Measurements from ENCODE around the gene MTG2.

Gene MTG2

GRCh38 chr20:62233684-62234083 lies 50.9 kb downstream of the MTG2 start:
- Histone ChIP-seq H3K4me1 (ENCODE audit: control insufficient read depth, insufficient read depth, low read depth, low read length) (peaks cover 3% of the 10 kb centered on the region), H3K27me3 (ENCODE audit: control insufficient read depth in 1 of 2, insufficient read depth in 1 of 2, low read length in 2 of 2) (peaks cover 14 to 67% of the 10 kb centered on the region in 2 experiments), H2AK5ac (ENCODE audit: low read length, severe bottlenecking) (no peak overlapping the region), H3K9ac (ENCODE audit: low read length) (no peak overlapping the region), H3K9me3 (ENCODE audit: control insufficient read depth, low read length) (peaks cover 7% of the 10 kb centered on the region), H2BK5ac (ENCODE audit: low read depth, low read length, poor library complexity, severe bottlenecking) (no peak overlapping the region), H3K4ac (ENCODE audit: low read depth in 1 of 2, low read length in 2 of 2) (no peak overlapping the region), H3K27ac (ENCODE audit: low read length, poor library complexity, severe bottlenecking) (no peak overlapping the region), H4K8ac (ENCODE audit: low read length) (no peak overlapping the region), H3K36me3 (ENCODE audit: control insufficient read depth in 1 of 2, insufficient read depth in 2 of 2, low read depth in 1 of 2, low read length in 2 of 2) (no peaks in the 10 kb centered on the region), H3K4me3 (ENCODE audit: insufficient read depth in 1 of 2, low read depth in 1 of 2, low read length in 2 of 2) (no peak overlapping the region), H2BK120ac (ENCODE audit: low read depth, low read length) (no peak overlapping the region), H4K91ac (ENCODE audit: low read length) (no peak overlapping the region), H3K79me1 (replicated peaks; ENCODE audit: low read length, poor library complexity, severe bottlenecking) (no peaks in the 10 kb centered on the region), H2BK15ac (ENCODE audit: low read depth, poor library complexity, severe bottlenecking) (no peak overlapping the region), H2BK12ac (ENCODE audit: low read length in 2 of 2) (no peak overlapping the region), H3K18ac (ENCODE audit: low read depth in 1 of 2, low read length in 2 of 2) (no peak overlapping the region), H3K4me2 (ENCODE audit: low read length, poor library complexity, severe bottlenecking) (no peak overlapping the region), H3K14ac (ENCODE audit: low read length in 2 of 2) (no peak overlapping the region), H3K23ac (ENCODE audit: low read length in 2 of 2) (no peak overlapping the region), H2AFZ (ENCODE audit: low read depth, low read length) (no peak overlapping the region)
- WGBS, result 83% methylated on average over 4 of the region's 4 CpGs
- no peak for DNase-seq

- WGBS, result 72% methylated on average over 5 of the region's 5 CpGs
- no peak overlapping the region for H2BK120ac ChIP-seq (ENCODE audit: low read depth, low read length)
- no peak overlapping the region for H4K91ac ChIP-seq (ENCODE audit: low read length)
- no peaks in the 10 kb centered on the region for H3K79me1 ChIP-seq (replicated peaks; ENCODE audit: low read length, poor library complexity, severe bottlenecking)
- no peak overlapping the region for H3K4ac ChIP-seq (ENCODE audit: low read depth in 1 of 2, low read length in 2 of 2)
- H3K4me2 ChIP-seq (ENCODE audit: low read length, poor library complexity, severe bottlenecking), result no peak overlapping the region
- no peak overlapping the region for H2BK12ac ChIP-seq (ENCODE audit: low read length in 2 of 2)
- no peak for DNase-seq
- peaks cover 5% of the 10 kb centered on the region for H3K4me1 ChIP-seq (ENCODE audit: control insufficient read depth, insufficient read depth, low read depth, low read length)
- no peaks in the 10 kb centered on the region for H3K36me3 ChIP-seq (ENCODE audit: control insufficient read depth in 1 of 2, insufficient read depth in 2 of 2, low read depth in 1 of 2, low read length in 2 of 2)
- peaks cover 14 to 61% of the 10 kb centered on the region in 2 experiments for H3K27me3 ChIP-seq (ENCODE audit: control insufficient read depth in 1 of 2, insufficient read depth in 1 of 2, low read length in 2 of 2)
- no peak overlapping the region for H3K4me3 ChIP-seq (ENCODE audit: insufficient read depth in 1 of 2, low read depth in 1 of 2, low read length in 2 of 2)
- H3K23ac ChIP-seq (ENCODE audit: low read length in 2 of 2), result peak overlapping the region in 1 of 2 experiments; percentile 49
- no peak overlapping the region for H3K27ac ChIP-seq (ENCODE audit: low read length, poor library complexity, severe bottlenecking)
- no peak overlapping the region for H4K8ac ChIP-seq (ENCODE audit: low read length)
- H3K14ac ChIP-seq (ENCODE audit: low read length in 2 of 2), result no peak overlapping the region
- no peak overlapping the region for H3K9ac ChIP-seq (ENCODE audit: low read length)
- no peak overlapping the region for H2BK5ac ChIP-seq (ENCODE audit: low read depth, low read length, poor library complexity, severe bottlenecking)
- H2BK15ac ChIP-seq (ENCODE audit: low read depth, poor library complexity, severe bottlenecking), result no peak overlapping the region
- H2AK5ac ChIP-seq (ENCODE audit: low read length, severe bottlenecking), result no peak overlapping the region
- H3K18ac ChIP-seq (ENCODE audit: low read depth in 1 of 2, low read length in 2 of 2), result no peak overlapping the region
- peaks cover 7% of the 10 kb centered on the region for H3K9me3 ChIP-seq (ENCODE audit: control insufficient read depth, low read length)
- H2AFZ ChIP-seq (ENCODE audit: low read depth, low read length), result no peak overlapping the region
Observed at GRCh38 chr20:62234339-62234738, 51.5 kb downstream of the MTG2 start.

- Histone ChIP-seq H3K79me1 (replicated peaks; ENCODE audit: low read length, poor library complexity, severe bottlenecking) (no peaks in the 10 kb centered on the region), H3K4me2 (ENCODE audit: low read length, poor library complexity, severe bottlenecking) (no peak overlapping the region), H3K9me3 (ENCODE audit: control insufficient read depth, low read length) (peaks cover 7% of the 10 kb centered on the region), H4K8ac (ENCODE audit: low read length) (no peak overlapping the region), H3K4me3 (ENCODE audit: insufficient read depth in 1 of 2, low read depth in 1 of 2, low read length in 2 of 2) (no peak overlapping the region), H3K23ac (ENCODE audit: low read length in 2 of 2) (no peak overlapping the region), H3K9ac (ENCODE audit: low read length) (no peak overlapping the region), H2AK5ac (ENCODE audit: low read length, severe bottlenecking) (no peak overlapping the region), H3K36me3 (ENCODE audit: control insufficient read depth in 1 of 2, insufficient read depth in 2 of 2, low read depth in 1 of 2, low read length in 2 of 2) (no peaks in the 10 kb centered on the region), H2BK12ac (ENCODE audit: low read length in 2 of 2) (no peak overlapping the region), H4K91ac (ENCODE audit: low read length) (no peak overlapping the region), H3K4me1 (ENCODE audit: control insufficient read depth, insufficient read depth, low read depth, low read length) (peaks cover 12% of the 10 kb centered on the region), H3K18ac (ENCODE audit: low read depth in 1 of 2, low read length in 2 of 2) (no peak overlapping the region), H3K4ac (ENCODE audit: low read depth in 1 of 2, low read length in 2 of 2) (no peak overlapping the region), H2BK5ac (ENCODE audit: low read depth, low read length, poor library complexity, severe bottlenecking) (no peak overlapping the region), H2BK15ac (ENCODE audit: low read depth, poor library complexity, severe bottlenecking) (no peak overlapping the region), H2BK120ac (ENCODE audit: low read depth, low read length) (no peak overlapping the region), H3K27ac (ENCODE audit: low read length, poor library complexity, severe bottlenecking) (no peak overlapping the region), H3K27me3 (ENCODE audit: control insufficient read depth in 1 of 2, insufficient read depth in 1 of 2, low read length in 2 of 2) (peaks cover 14 to 53% of the 10 kb centered on the region in 2 experiments), H3K14ac (ENCODE audit: low read length in 2 of 2) (no peak overlapping the region), H2AFZ (ENCODE audit: low read depth, low read length) (no peak overlapping the region)
- WGBS, result 79% methylated on average over 13 of the region's 16 CpGs
- DNase-seq, result no peak
Observed at GRCh38 chr20:62235001-62235776, 52.4 kb downstream of the MTG2 start.

- peaks cover 12% of the 10 kb centered on the region for H3K4me1 ChIP-seq (ENCODE audit: control insufficient read depth, insufficient read depth, low read depth, low read length)
- H4K8ac ChIP-seq (ENCODE audit: low read length), result no peak overlapping the region
- peaks cover 2% of the 10 kb centered on the region for H3K79me1 ChIP-seq (replicated peaks; ENCODE audit: low read length, poor library complexity, severe bottlenecking)
- WGBS, result 92% methylated on average over 9 of the region's 9 CpGs
- no peak for DNase-seq
- H3K23ac ChIP-seq (ENCODE audit: low read length in 2 of 2), result no peak overlapping the region
- no peak overlapping the region for H2BK120ac ChIP-seq (ENCODE audit: low read depth, low read length)
- H3K14ac ChIP-seq (ENCODE audit: low read length in 2 of 2), result no peak overlapping the region
- H3K4me2 ChIP-seq (ENCODE audit: low read length, poor library complexity, severe bottlenecking), result no peak overlapping the region
- no peak overlapping the region for H3K9ac ChIP-seq (ENCODE audit: low read length)
- H2BK5ac ChIP-seq (ENCODE audit: low read depth, low read length, poor library complexity, severe bottlenecking), result no peak overlapping the region
- H3K27me3 ChIP-seq (ENCODE audit: control insufficient read depth in 1 of 2, insufficient read depth in 1 of 2, low read length in 2 of 2), result peaks cover 14 to 48% of the 10 kb centered on the region in 2 experiments
- no peak overlapping the region for H2AK5ac ChIP-seq (ENCODE audit: low read length, severe bottlenecking)
- H4K91ac ChIP-seq (ENCODE audit: low read length), result no peak overlapping the region
- H3K4me3 ChIP-seq (ENCODE audit: insufficient read depth in 1 of 2, low read depth in 1 of 2, low read length in 2 of 2), result no peak overlapping the region
- H3K27ac ChIP-seq (ENCODE audit: low read length, poor library complexity, severe bottlenecking), result no peak overlapping the region
- peaks cover 0 to 2% of the 10 kb centered on the region in 2 experiments for H3K36me3 ChIP-seq (ENCODE audit: control insufficient read depth in 1 of 2, insufficient read depth in 2 of 2, low read depth in 1 of 2, low read length in 2 of 2)
- peaks cover 7% of the 10 kb centered on the region for H3K9me3 ChIP-seq (ENCODE audit: control insufficient read depth, low read length)
- no peak overlapping the region for H3K4ac ChIP-seq (ENCODE audit: low read depth in 1 of 2, low read length in 2 of 2)
- no peak overlapping the region for H3K18ac ChIP-seq (ENCODE audit: low read depth in 1 of 2, low read length in 2 of 2)
- no peak overlapping the region for H2BK12ac ChIP-seq (ENCODE audit: low read length in 2 of 2)
- H2BK15ac ChIP-seq (ENCODE audit: low read depth, poor library complexity, severe bottlenecking), result no peak overlapping the region
- no peak overlapping the region for H2AFZ ChIP-seq (ENCODE audit: low read depth, low read length)
Observed at GRCh38 chr20:62235777-62236157, 52.9 kb downstream of the MTG2 start.
